Natural killer cell (primary cell): ENCODE data around the gene RNH1. TPM values are rescaled to one million over a fixed set of nuclear protein-coding genes. Genes with fewer than 3 reads are reported as not detected.

Experiments
- ATAC-seq, 3 donors: fragments of 150-1000 bp in 2 of 3; fragments of 200-7000 bp in 1 of 3; cut with Tn5 transposase; 1 replicate in 1 of 3; 2 replicates in 2 of 3; pipeline ENCODE4 v1.10.0; 2021; ENCODE audit warnings: mild to moderate bottlenecking in 2 of 3, moderate library complexity in 2 of 3
- DNase-seq, 2 donors: peaks; one replicate each; pipeline versions ENCODE4 v3.0.0 to v3.0.0-alpha.2; 2013 to 2021; ENCODE audit warnings: mixed read lengths in 1 of 2
- H3K27ac ChIP-seq: one replicate; pipeline ENCODE4 v1.5.1; 2013; ENCODE audit warnings: mild to moderate bottlenecking, low read length
- H3K27me3 ChIP-seq: one replicate; pipeline ENCODE4 v1.6.1; 2013; ENCODE audit warnings: low read length; ENCODE audit not compliant: control insufficient read depth, insufficient read depth
- H3K36me3 ChIP-seq: one replicate; pipeline ENCODE4 v1.6.1; 2013; ENCODE audit warnings: low read length; ENCODE audit not compliant: control insufficient read depth, insufficient read depth
- H3K4me1 ChIP-seq: one replicate; pipeline ENCODE4 v1.6.1; 2013; ENCODE audit warnings: low read length; ENCODE audit not compliant: control insufficient read depth, insufficient read depth
- H3K4me3 ChIP-seq: one replicate; pipeline ENCODE4 v1.5.1; 2013; ENCODE audit warnings: low read length
- H3K9me3 ChIP-seq: one replicate; pipeline ENCODE4 v1.6.1; 2013; ENCODE audit warnings: low read length; ENCODE audit not compliant: control insufficient read depth, insufficient read depth
- H3K27ac Mint-ChIP-seq, 2 donors: one replicate each; pipeline ENCODE4 v1.8.0; 2022; ENCODE audit warnings: mild to moderate bottlenecking in 2 of 2, mixed read lengths in 2 of 2, moderate library complexity in 1 of 2
- H3K27me3 Mint-ChIP-seq, 2 donors: one replicate each; pipeline ENCODE4 v1.8.0; 2022; ENCODE audit warnings: low read depth in 2 of 2, mixed read lengths in 2 of 2
- H3K36me3 Mint-ChIP-seq: one replicate; pipeline ENCODE4 v1.8.0; 2022; ENCODE audit warnings: mixed read lengths
- H3K4me1 Mint-ChIP-seq, 2 donors: one replicate each; pipeline ENCODE4 v1.8.0; 2022; ENCODE audit warnings: mixed read lengths in 2 of 2
- H3K4me3 Mint-ChIP-seq: one replicate; pipeline ENCODE4 v1.8.0; 2022; ENCODE audit warnings: mild to moderate bottlenecking, moderate library complexity, mixed read lengths
- H3K9me3 Mint-ChIP-seq, 2 donors: one replicate each; pipeline ENCODE4 v1.8.0; 2022; ENCODE audit warnings: mixed read lengths in 2 of 2
- CTCF ChIP-seq: fragments of 200-600 bp; IDR thresholded peaks from one replicate; pipeline ENCODE4 v1.8.0; 2022; ENCODE audit warnings: antibody characterized with exemption
- WGBS: methylation state at CpG from one replicate; pipeline ENCODE4 v1.1.7; 2013; ENCODE audit warnings: missing lambda C conversion rate; ENCODE audit not compliant: insufficient coverage; 5-methylcytosine and 5-hydroxymethylcytosine counted together
- intact Hi-C: fragments of 100-400 bp; cut with micrococcal nuclease; formaldehyde crosslinking; loops from one replicate; pipeline ENCODE4 v1.14.2; 2022
- total RNA-seq, 4 donors: library from RNA; stranded (reverse); fragments of 120-200 nt in 1 of 4; gene quantifications; one replicate each; pipeline versions ENCODE4 v1.2.3 to v1.2.4, GENCODE V29; 2013 to 2022

RNH1 gene
- total RNA-seq, 3 donors from 2014 or later (not counting 1 experiment from before 2014, with no cell fraction given) = 113 to 120 (median 118) TPM

GRCh38 chr11:535519-536454, 28.7 kb upstream of the RNH1 start, which contains the start of gene HRAS:
Gene HRAS, minus strand, starts transcription at chr11:535576.
- H3K4me1 ChIP-seq = peaks cover 37% of the 10 kb centered on the region
- ATAC-seq (peak; percentile 89 to 97 (median 89)), DNase-seq (peak; percentile 98 to 99)
- Mint-ChIP-seq H3K27ac (peak within 1 kb of the TSS; percentile 86 to 92), H3K9me3 (no peaks in the 10 kb centered on the region), H3K27me3 (no peaks in the 10 kb centered on the region), H3K36me3 (no peaks in the 10 kb centered on the region), H3K4me3 (peak within 1 kb of the TSS; percentile 90), H3K4me1 (peaks cover 0 to 25% of the 10 kb centered on the region in 2 donors)
- no peak for TF ChIP-seq CTCF
- intact Hi-C loops = no loop called here
- WGBS = under 1% methylated on average over 97 of the region's 97 CpGs
- no peaks in the 10 kb centered on the region for H3K27me3 ChIP-seq
- peak within 1 kb of the TSS; percentile 52 for H3K4me3 ChIP-seq
- H3K27ac ChIP-seq = peak within 1 kb of the TSS; percentile 95
- H3K9me3 ChIP-seq = no peaks in the 10 kb centered on the region
- peaks cover 11% of the 10 kb centered on the region for H3K36me3 ChIP-seq

- WGBS = under 1% methylated on average over 54 of the region's 56 CpGs
- peaks cover 0 to 25% of the 10 kb centered on the region in 2 donors for H3K4me1 Mint-ChIP-seq
- no peaks in the 10 kb centered on the region for H3K9me3 Mint-ChIP-seq
- intact Hi-C loops = no loop called here
- Histone ChIP-seq H3K27me3 (no peaks in the 10 kb centered on the region), H3K9me3 (no peaks in the 10 kb centered on the region), H3K4me3 (peak overlapping the region; percentile 50), H3K4me1 (peaks cover 37% of the 10 kb centered on the region), H3K36me3 (peaks cover 11% of the 10 kb centered on the region), H3K27ac (no peak overlapping the region)
- no peak for TF ChIP-seq CTCF
- H3K4me3 Mint-ChIP-seq = no peak overlapping the region
- no peaks in the 10 kb centered on the region for H3K36me3 Mint-ChIP-seq
- no peak for DNase-seq
- peak in 2 of 3 donors; percentile 18 to 26 for ATAC-seq
- peak overlapping the region in 1 of 2 donors; percentile 92 for H3K27ac Mint-ChIP-seq
- H3K27me3 Mint-ChIP-seq = no peaks in the 10 kb centered on the region
Measured at GRCh38 chr11:535210-535518, 28.1 kb upstream of the RNH1 start.

GRCh38 chr11:534396-535209, 27.6 kb upstream of the RNH1 start:
- Mint-ChIP-seq H3K27me3 (no peaks in the 10 kb centered on the region), H3K9me3 (no peaks in the 10 kb centered on the region), H3K36me3 (no peaks in the 10 kb centered on the region), H3K4me1 (peaks cover 0 to 25% of the 10 kb centered on the region in 2 donors), H3K27ac (peak overlapping the region in 1 of 2 donors; percentile 42), H3K4me3 (peak overlapping the region; percentile 74)
- 8% methylated on average over 66 of the region's 66 CpGs for WGBS
- Histone ChIP-seq H3K27me3 (no peaks in the 10 kb centered on the region), H3K4me3 (peak overlapping the region; percentile 50), H3K27ac (no peak overlapping the region), H3K36me3 (peaks cover 11% of the 10 kb centered on the region), H3K9me3 (no peaks in the 10 kb centered on the region), H3K4me1 (peaks cover 37% of the 10 kb centered on the region)
- DNase-seq = peak in 1 of 2 donors; percentile 54
- intact Hi-C loops = no loop called here
- TF ChIP-seq CTCF = no peak
- peak in 1 of 3 donors; percentile 0 for ATAC-seq
